K562 (cell line): ENCODE data around the gene TRPM4. TPM values are rescaled to one million over a fixed set of nuclear protein-coding genes. Genes with fewer than 3 reads are reported as not detected.

Experiments used
- CBX3 ChIP-seq, 2 experiments: IDR thresholded peaks; 1 replicate in 1 of 2; 2 replicates in 1 of 2; pipeline ENCODE4 v1.6.1; 2012; ENCODE audit warnings: inconsistent platforms in 2 of 2, low read length in 2 of 2, borderline replicate concordance in 1 of 2, control low read depth in 1 of 2
- CREB1 ChIP-seq, 2 experiments: sonication (generic) in 1 of 2; formaldehyde crosslinking in 1 of 2; IDR thresholded peaks; 2 replicates each; pipeline versions ENCODE4 v1.6.1 to v1.8.0; 2012 to 2022; ENCODE audit warnings: inconsistent platforms in 1 of 2, mild to moderate bottlenecking in 1 of 2, missing genetic modification reagents in 1 of 2, moderate library complexity in 1 of 2
- CTBP1 ChIP-seq: fragments of 450-650 bp; IDR thresholded peaks from 2 replicates; pipeline ENCODE4 v1.6.1; 2016; ENCODE audit warnings: borderline replicate concordance
- DACH1 ChIP-seq: fragments of 450-650 bp; IDR thresholded peaks from 2 replicates; pipeline ENCODE4 v1.6.1; 2018; ENCODE audit not compliant: partially characterized antibody
- EGR1 ChIP-seq: fragments of 450-650 bp; conservative IDR thresholded peaks from 2 replicates; pipeline ENCODE4 v1.6.1; 2017; ENCODE audit warnings: mild to moderate bottlenecking
- ETV1 ChIP-seq: fragments of 450-650 bp; conservative IDR thresholded peaks from 2 replicates; pipeline ENCODE4 v1.6.1; 2016; ENCODE audit warnings: missing genetic modification characterization, control low read depth, low read depth, missing compliant biosample characterization
- FOSL1 ChIP-seq: fragments of 200-800 bp; sonication (Bioruptor generic); conservative IDR thresholded peaks from 2 replicates; pipeline ENCODE4 v1.6.1; 2016; ENCODE audit warnings: missing genetic modification characterization, missing compliant biosample characterization
- GABPB2 ChIP-seq: fragments of 250-450 bp; sonication (Bioruptor Pico); conservative IDR thresholded peaks from 2 replicates; pipeline ENCODE4 v1.5.1; 2021; ENCODE audit warnings: mild to moderate bottlenecking
- HSF4 ChIP-seq: fragments of 250-450 bp; sonication (Bioruptor Pico); IDR thresholded peaks from 2 replicates; pipeline ENCODE4 v2.1.2; 2022; ENCODE audit warnings: mild to moderate bottlenecking, moderate library complexity, borderline replicate concordance
- ILK ChIP-seq: fragments of 450-650 bp; IDR thresholded peaks from 2 replicates; pipeline ENCODE4 v1.6.1; 2016; ENCODE audit warnings: missing genetic modification characterization, low read depth, mild to moderate bottlenecking, missing compliant biosample characterization, moderate library complexity, borderline replicate concordance
- LCOR ChIP-seq: sonication (generic); formaldehyde crosslinking; IDR thresholded peaks from 2 replicates; pipeline ENCODE4 v1.8.0; 2022; ENCODE audit warnings: mild to moderate bottlenecking, missing genetic modification reagents
- MYNN ChIP-seq, 2 experiments: sonication (generic); formaldehyde crosslinking in 1 of 2; IDR thresholded peaks; 2 replicates each; pipeline versions ENCODE4 v1.5.0 to v1.6.1; 2016 to 2020; ENCODE audit warnings: antibody characterized with exemption in 1 of 2, missing genetic modification reagents in 1 of 2
- NFATC3 ChIP-seq: fragments of 450-650 bp; IDR thresholded peaks from 2 replicates; pipeline ENCODE4 v1.6.1; 2017; ENCODE audit warnings: mild to moderate bottlenecking
- PHB ChIP-seq: fragments of 250-450 bp; sonication (Bioruptor Pico); IDR thresholded peaks from 2 replicates; pipeline ENCODE4 v1.5.0; 2021
- POLR2B ChIP-seq: fragments of 450-650 bp; IDR thresholded peaks from 2 replicates; pipeline ENCODE4 v1.6.1; 2018; ENCODE audit warnings: low read depth; ENCODE audit not compliant: partially characterized antibody
- POU5F1 ChIP-seq: fragments of 150-350 bp; IDR thresholded peaks from 2 replicates; pipeline ENCODE4 v1.6.1; 2014; ENCODE audit warnings: borderline replicate concordance, low read length, low read depth, mild to moderate bottlenecking; ENCODE audit not compliant: partially characterized antibody
- TRIM28 ChIP-seq: fragments of 450-650 bp; IDR thresholded peaks from 2 replicates; pipeline ENCODE4 v1.6.1; 2017
- XRCC3 ChIP-seq: fragments of 450-650 bp; IDR thresholded peaks from 2 replicates; pipeline ENCODE4 v1.6.1; 2017; ENCODE audit warnings: mild to moderate bottlenecking, moderate library complexity
- ZFX ChIP-seq: sonication (generic); formaldehyde crosslinking; IDR thresholded peaks from 2 replicates; pipeline ENCODE4 v1.8.0; 2022; ENCODE audit warnings: mild to moderate bottlenecking, missing genetic modification reagents, moderate library complexity
- ZNF12 ChIP-seq: sonication (generic); formaldehyde crosslinking; IDR thresholded peaks from 2 replicates; pipeline ENCODE4 v1.4.0; 2020; ENCODE audit warnings: mild to moderate bottlenecking, missing genetic modification reagents
- ZNF507 ChIP-seq: conservative IDR thresholded peaks from 2 replicates; pipeline ENCODE4 v1.6.1; 2017; ENCODE audit warnings: missing genetic modification characterization, missing compliant biosample characterization
- ZNF76 ChIP-seq: fragments of 250-450 bp; sonication (Bioruptor Pico); IDR thresholded peaks from 2 replicates; pipeline ENCODE4 v1.4.0; 2020; ENCODE audit warnings: mild to moderate bottlenecking, moderate library complexity, borderline replicate concordance
- polyA plus RNA-seq, 8 experiments: library from polyadenylated mRNA; depleted of rRNA in 4 of 8; stranded (reverse) in 5 of 8; unstranded in 3 of 8; fragments of >200 nt; fragmentation: Nextera tagmentation in 2 of 8; fragmentation: Illumina TruSeq in 1 of 8; extraction: Ambion mirVana in 2 of 8; extraction: Trizol in 1 of 8; gene quantifications; 2 replicates each; pipeline versions ENCODE4 v1.2.1 to v1.2.3, GENCODE V29; 2011 to 2014; ENCODE audit warnings: inconsistent platforms in 1 of 8, missing spikeins in 1 of 8
- total RNA-seq, 7 experiments: library from RNA; depleted of rRNA in 6 of 7; stranded (reverse); fragments of >200 nt in 6 of 7; fragmentation: Illumina TruSeq in 2 of 7; extraction: Trizol in 2 of 7; gene quantifications; 2 replicates each; pipeline versions ENCODE4 v1.2.1 to v1.2.3, GENCODE V29; 2011 to 2021; ENCODE audit warnings: low replicate concordance in 1 of 7
- TF ChIP-seq, protein P1 (sequence below): fragments of 250-450 bp; sonication (Bioruptor Pico); IDR thresholded peaks from 2 replicates; pipeline ENCODE4 v1.8.0; 2021; ENCODE audit warnings: moderate library complexity, mild to moderate bottlenecking, inconsistent platforms
- TF ChIP-seq, protein P2 (sequence below), 2 experiments: fragments of 450-650 bp; IDR thresholded peaks; 2 replicates each; pipeline ENCODE4 v1.6.1; 2016
- TF ChIP-seq, protein P3 (sequence below): sonication (generic); formaldehyde crosslinking; IDR thresholded peaks from 2 replicates; pipeline ENCODE4 v1.8.0; 2022; ENCODE audit warnings: mild to moderate bottlenecking, missing genetic modification reagents

TRPM4 gene
- total and polyA plus RNA-seq, 9 of the 15 experiments (the other 6 are each of a cell fraction or from before 2014, with no cell fraction given), result 6.5 to 45.4 (median 15.2) TPM

DNA sequence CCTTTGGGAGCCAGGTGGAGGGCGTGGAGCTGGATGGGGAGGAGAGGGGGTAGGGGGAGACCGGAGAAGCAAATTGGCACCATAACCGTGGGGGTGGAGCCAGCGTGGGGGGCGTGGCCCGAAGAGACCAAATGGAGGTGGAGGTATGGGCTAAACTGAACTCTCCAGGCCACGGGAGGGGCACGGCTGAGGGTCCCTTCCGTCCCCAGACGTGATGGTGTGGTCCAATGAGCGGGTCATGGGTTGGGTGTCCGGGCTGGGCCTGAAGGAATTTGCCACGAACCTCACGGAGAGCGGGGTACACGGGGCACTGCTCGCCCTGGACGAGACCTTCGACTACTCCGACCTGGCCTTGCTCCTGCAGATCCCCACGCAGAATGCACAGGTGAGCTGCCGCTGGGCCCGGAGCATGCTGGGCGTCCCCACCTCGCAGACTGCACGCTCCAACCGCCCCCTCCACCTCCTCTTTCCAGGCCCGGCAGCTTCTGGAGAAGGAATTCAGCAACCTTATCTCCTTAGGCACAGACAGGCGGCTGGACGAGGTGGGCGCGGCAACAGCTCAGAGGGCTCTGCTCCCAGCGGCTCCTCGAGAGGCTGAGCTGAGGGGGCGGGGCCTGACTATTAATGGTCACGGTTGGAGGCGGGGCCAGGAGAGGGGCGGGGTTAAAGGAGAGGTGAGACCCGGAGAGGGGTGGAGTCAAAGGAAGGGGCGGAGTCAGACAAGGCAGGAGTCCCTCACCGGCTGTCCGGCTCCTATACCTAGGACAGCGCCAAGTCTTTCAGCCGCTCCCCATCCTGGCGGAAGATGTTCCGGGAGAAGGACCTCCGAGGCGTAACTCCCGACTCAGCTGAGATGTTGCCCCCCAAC is 8.6 kb upstream of the TRPM4 start (continued):
- TF ChIP-seq LCOR, result peak; percentile 58; the same call in 1 of the 2 replicates
- TF ChIP-seq MYNN (IDR thresholded peaks at IDR 0.05), result no peak
- no peak for TF ChIP-seq MYNN (CRISPR knock-in tag; IDR thresholded peaks at IDR 0.05)
- TF ChIP-seq POLR2B, result no peak
- no peak for TF ChIP-seq ZNF76 (CRISPR knock-in tag)
- no peak for TF ChIP-seq NFATC3
- TF ChIP-seq CBX3 (IDR thresholded peaks at IDR 0.05; ENCODE audit: borderline replicate concordance in 1 of 2, low read length in 2 of 2), result peak in 1 of 2 experiments; percentile 16; a peak in 1 of 3 replicates
- peak; percentile 22 for TF ChIP-seq DACH1
- peak; percentile 98 for TF ChIP-seq EGR1
- TF ChIP-seq ZFX (CRISPR knock-in tag), result peak; percentile 32; the same call in 1 of the 2 replicates
- TF ChIP-seq CTBP1, result peak; percentile 69; the same call in 1 of the 2 replicates
- 0 out of 2 replicates have a peak, but pooled peaks have one; percentile 62 for TF ChIP-seq ZNF12 (CRISPR knock-in tag)
- no peak for TF ChIP-seq XRCC3
- TF ChIP-seq POU5F1, result no peak
- TF ChIP-seq, protein P1, sequence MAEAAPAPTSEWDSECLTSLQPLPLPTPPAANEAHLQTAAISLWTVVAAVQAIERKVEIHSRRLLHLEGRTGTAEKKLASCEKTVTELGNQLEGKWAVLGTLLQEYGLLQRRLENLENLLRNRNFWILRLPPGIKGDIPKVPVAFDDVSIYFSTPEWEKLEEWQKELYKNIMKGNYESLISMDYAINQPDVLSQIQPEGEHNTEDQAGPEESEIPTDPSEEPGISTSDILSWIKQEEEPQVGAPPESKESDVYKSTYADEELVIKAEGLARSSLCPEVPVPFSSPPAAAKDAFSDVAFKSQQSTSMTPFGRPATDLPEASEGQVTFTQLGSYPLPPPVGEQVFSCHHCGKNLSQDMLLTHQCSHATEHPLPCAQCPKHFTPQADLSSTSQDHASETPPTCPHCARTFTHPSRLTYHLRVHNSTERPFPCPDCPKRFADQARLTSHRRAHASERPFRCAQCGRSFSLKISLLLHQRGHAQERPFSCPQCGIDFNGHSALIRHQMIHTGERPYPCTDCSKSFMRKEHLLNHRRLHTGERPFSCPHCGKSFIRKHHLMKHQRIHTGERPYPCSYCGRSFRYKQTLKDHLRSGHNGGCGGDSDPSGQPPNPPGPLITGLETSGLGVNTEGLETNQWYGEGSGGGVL (CRISPR knock-in tag), result no peak
- peak; percentile 20; the same call in 1 of the 2 replicates for TF ChIP-seq CREB1 (IDR thresholded peaks at IDR 0.05)
- TF ChIP-seq CREB1 (CRISPR knock-in tag; IDR thresholded peaks at IDR 0.05), result peak; percentile 18; the same call in 1 of the 2 replicates
- no peak for TF ChIP-seq ILK
- no peak for TF ChIP-seq ZNF507 (tag)
- TF ChIP-seq, protein P2, sequence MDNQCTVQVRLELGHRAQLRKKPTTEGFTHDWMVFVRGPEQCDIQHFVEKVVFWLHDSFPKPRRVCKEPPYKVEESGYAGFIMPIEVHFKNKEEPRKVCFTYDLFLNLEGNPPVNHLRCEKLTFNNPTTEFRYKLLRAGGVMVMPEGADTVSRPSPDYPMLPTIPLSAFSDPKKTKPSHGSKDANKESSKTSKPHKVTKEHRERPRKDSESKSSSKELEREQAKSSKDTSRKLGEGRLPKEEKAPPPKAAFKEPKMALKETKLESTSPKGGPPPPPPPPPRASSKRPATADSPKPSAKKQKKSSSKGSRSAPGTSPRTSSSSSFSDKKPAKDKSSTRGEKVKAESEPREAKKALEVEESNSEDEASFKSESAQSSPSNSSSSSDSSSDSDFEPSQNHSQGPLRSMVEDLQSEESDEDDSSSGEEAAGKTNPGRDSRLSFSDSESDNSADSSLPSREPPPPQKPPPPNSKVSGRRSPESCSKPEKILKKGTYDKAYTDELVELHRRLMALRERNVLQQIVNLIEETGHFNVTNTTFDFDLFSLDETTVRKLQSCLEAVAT (IDR thresholded peaks at IDR 0.05), result peak in 1 of 2 experiments; percentile 10; a peak in 1 of 4 replicates
- TF ChIP-seq, protein P3, sequence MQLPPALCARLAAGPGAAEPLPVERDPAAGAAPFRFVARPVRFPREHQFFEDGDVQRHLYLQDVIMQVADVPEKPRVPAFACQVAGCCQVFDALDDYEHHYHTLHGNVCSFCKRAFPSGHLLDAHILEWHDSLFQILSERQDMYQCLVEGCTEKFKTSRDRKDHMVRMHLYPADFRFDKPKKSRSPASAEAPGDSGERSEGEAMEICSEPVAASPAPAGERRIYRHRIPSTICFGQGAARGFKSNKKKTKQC (CRISPR knock-in tag), result 0 out of 2 replicates have a peak, but pooled peaks have one; percentile 56
- no peak for TF ChIP-seq TRIM28
- no peak for TF ChIP-seq GABPB2 (CRISPR knock-in tag)
- no peak for TF ChIP-seq FOSL1 (tag)
- TF ChIP-seq PHB (CRISPR knock-in tag), result peak; percentile 93
- TF ChIP-seq ETV1, result no peak
- TF ChIP-seq HSF4 (CRISPR knock-in tag), result no peak
